GM12801 (cell line): ENCODE results near the gene STK32C.

Source experiments
- TF ChIP-seq, protein P1 (sequence below): IDR thresholded peaks from one replicate; pipeline ENCODE4 v1.5.1; 2011; ENCODE audit warnings: control low read depth; ENCODE audit not compliant: insufficient read length; ENCODE audit errors: extremely low read depth

STK32C gene

DNA sequence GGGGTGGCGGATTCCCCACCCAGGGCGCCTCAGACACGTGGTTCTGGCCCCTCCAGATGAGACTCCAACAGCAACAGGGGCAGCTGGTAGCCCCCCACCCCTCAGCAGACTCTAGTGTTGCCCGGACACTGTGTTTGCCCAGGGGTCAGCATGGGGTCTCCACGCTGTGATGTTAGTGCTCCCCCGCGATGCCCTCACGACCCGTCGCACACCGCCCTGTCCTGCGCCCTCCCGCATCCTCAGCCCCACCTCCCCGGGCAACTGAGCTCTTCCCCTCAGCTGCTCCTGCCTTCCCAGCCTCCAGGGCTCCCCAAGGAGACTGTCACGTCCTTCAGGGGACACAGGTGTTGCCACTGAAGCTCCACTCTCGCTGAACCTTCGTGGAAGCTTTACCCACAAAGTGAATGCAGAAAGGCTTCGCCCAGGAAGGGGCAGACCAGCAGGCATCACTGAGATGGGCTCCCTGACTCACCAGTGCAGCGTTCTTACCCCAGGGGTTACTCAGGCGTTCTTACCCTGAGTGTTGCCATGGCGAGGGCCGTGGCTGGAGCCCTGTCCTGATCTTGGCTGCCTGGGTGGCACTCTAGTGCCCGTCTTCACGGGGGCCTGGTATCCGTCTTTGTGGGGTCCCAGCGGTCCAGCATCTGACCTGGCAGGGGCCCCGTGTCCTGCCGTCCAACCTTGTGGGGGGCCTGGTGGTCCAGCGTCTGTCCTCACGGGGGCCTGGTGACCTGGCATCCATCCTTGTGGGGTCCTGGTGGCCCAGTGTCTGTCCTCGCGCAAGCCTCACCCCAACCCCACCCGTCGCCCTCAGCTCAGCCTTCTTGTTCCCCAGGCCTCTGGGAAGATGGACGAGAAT, 106.4 kb downstream of the STK32C start:
- TF ChIP-seq, protein P1, sequence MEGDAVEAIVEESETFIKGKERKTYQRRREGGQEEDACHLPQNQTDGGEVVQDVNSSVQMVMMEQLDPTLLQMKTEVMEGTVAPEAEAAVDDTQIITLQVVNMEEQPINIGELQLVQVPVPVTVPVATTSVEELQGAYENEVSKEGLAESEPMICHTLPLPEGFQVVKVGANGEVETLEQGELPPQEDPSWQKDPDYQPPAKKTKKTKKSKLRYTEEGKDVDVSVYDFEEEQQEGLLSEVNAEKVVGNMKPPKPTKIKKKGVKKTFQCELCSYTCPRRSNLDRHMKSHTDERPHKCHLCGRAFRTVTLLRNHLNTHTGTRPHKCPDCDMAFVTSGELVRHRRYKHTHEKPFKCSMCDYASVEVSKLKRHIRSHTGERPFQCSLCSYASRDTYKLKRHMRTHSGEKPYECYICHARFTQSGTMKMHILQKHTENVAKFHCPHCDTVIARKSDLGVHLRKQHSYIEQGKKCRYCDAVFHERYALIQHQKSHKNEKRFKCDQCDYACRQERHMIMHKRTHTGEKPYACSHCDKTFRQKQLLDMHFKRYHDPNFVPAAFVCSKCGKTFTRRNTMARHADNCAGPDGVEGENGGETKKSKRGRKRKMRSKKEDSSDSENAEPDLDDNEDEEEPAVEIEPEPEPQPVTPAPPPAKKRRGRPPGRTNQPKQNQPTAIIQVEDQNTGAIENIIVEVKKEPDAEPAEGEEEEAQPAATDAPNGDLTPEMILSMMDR: no peak

DNA sequence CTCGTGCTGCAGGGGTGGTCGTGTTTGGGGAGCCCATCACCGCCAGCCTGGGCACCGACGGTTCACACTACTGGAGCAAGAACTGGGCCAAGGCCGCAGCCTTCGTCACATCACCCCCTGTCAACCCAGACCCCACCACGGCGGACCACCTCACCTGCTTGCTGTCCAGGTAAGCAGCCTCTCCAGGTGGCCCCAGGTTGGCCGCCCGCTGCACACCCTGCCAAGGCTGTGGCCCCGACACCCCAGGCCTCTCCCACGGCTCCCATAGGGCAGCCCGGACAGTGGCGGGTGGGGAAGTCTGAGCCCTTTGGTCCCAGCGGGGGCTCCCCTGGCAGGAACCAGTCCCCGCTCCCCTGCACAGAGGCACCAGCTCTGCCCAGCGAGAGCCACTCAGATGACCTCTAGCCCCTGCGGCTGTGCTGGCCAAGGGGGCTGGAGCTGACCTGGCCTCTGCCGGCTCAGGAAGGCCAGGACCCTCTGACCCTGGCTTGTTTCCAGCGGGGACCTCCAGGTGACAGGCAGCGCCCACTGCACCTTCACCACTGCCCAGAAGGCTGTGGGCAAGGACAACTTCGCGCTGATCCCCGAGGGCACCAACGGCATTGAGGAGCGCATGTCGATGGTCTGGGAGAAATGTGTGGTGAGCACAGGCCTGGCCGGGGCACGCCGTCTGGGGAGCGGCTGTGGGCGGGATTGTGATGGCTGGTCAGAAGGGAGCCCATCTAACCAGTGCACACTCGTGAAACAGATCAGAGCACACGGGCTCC, 107.2 kb downstream of the STK32C start:
- TF ChIP-seq, protein P1: no peak

DNA sequence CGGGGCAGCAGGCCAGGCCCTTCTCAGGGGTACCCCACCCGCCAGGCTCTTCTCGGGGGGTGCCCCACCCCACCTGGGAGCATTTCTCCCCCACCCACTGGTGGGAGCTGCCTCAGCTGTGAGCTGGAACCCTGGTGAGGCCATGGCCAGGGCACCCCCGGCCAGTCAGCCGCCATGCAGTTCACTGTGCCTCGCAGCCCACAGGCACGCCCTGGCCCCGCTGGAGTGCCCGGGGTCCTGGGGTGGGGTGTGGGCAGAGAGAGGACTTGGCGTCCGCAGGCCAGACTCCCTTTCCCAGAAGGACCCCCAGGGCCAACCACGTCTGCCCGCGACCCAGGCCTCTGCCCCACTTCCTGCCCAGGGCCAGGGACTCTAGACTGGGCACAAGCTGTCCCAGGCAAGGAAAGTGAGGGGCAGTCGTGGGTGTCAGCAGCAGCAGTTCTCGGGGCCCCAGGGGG, 107.9 kb downstream of the STK32C start:
- TF ChIP-seq, protein P1: no peak

DNA sequence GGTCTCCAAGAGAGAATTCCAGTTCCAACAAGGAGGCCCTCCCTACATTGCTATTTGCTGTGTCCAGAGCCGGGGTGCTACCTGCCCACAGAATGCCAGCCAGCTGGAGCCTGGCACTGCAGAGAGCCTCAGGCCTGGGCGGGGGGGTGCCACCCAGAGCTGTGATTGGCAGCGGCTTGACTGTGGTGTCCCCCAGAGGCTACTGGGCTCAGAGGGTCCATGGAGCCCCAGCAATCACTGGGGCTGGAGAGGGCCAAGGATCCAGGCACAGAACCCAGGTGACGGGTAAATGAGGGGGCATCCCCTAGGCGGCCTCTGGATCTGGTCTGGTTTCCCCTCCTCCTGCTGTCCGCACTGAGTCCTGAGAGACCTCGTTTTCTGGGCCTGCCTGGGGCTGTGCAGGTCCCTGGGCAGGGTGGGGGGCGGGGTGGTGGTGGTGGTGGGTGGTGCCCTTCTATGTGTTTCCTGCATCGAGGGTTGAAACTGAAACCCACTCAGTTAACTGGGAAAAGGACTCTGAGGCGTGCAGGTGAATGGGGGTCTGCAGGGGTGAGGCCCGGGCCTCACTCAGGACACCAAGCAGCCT, 108.4 kb downstream of the STK32C start:
- TF ChIP-seq, protein P1: no peak

DNA sequence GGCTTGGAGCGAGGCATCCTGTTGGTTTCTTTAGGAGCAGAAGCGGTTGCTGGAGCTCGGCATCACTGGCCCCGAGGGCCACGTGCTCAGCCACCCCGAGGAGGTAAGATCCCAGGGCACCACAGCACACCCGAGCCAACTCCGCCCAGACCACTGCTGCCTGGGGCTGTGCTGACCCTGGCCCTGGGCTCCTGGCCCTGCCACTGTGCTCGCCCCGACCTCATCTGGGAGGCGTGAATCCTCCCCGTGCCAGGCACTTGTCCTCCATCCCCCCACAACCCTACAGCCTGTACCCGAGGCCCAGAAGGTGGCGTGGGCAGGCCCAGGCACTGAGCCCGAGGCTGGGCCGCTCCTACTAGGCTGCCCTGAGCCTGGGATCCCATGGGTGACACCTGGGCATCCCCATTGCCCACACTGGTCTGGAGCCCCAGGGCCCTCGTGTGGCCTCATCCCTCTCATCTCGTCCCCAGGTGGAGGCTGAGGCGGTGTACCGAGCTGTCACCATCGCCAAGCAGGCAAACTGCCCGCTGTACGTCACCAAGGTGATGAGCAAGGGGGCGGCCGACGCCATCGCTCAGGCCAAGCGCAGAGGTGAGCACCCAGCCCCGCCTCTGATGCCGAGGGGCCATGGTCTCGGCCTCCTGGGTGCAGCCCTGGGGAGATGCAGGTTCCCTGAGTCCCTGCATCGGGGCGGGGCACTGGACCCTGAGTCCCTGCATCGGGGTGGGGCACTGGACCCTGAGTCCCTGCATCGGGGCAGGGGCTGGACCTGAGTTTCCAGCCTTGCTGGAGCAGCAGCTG, 109.2 kb downstream of the STK32C start:
- TF ChIP-seq, protein P1: no peak

DNA sequence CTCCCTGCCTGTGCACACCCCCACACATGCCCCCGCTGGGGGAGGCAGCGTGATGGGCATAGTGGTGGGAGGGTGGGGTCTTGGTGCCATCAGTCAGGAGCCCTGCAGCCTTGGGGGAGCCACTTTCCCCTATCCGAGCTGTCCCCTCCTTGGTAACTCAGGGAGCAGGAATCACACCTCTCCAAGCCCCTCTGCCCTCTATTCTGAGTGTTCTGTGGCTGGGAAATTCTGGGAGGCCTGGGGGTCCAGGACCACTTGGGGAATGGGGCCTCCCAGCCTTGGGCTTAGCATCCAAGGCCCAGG, 109.7 kb downstream of the STK32C start:
- TF ChIP-seq, protein P1: no peak
